Esophagus squamous epithelium (tissue), 5 donors: ENCODE data around the gene APOL4. TPM values are rescaled to one million over a fixed set of nuclear protein-coding genes. Genes with fewer than 3 reads are reported as not detected.
"Not testable (repeated sequence)": the region's sequence is repeated elsewhere in the genome, so short reads cannot be mapped to it uniquely, and the experiment has no call there.

Source experiments
- DNase-seq: peaks from one replicate; lab custom pipeline; 2025; lab: John Stamatoyannopoulos, UW
- H3K27ac ChIP-seq, 4 donors: fragments of 200-600 bp; sonication (generic); one replicate each; pipeline ENCODE4 v1.5.1; 2016 to 2019; ENCODE audit warnings: mild to moderate bottlenecking in 1 of 4
- H3K27me3 ChIP-seq, 4 donors: fragments of 200-600 bp; sonication (generic); 1 replicate in 3 of 4; 2 replicates in 1 of 4; pipeline versions ENCODE4 v1.5.1 to v1.6.0; 2017 to 2021; ENCODE audit warnings: antibody characterized with exemption in 1 of 4
- H3K36me3 ChIP-seq, 3 donors: fragments of 200-600 bp; sonication (generic); one replicate each; pipeline ENCODE4 v1.5.1; 2016 to 2019
- H3K4me1 ChIP-seq, 3 donors: fragments of 200-600 bp; sonication (generic); one replicate each; pipeline ENCODE4 v1.5.1; 2017 to 2019
- H3K4me3 ChIP-seq, 4 donors: fragments of 200-600 bp; sonication (generic); 1 replicate in 3 of 4; 2 replicates in 1 of 4; pipeline ENCODE4 v1.5.1; 2016 to 2019; ENCODE audit warnings: mild to moderate bottlenecking in 2 of 4, moderate library complexity in 1 of 4
- H3K9me3 ChIP-seq, 3 donors: fragments of 200-600 bp; sonication (generic); one replicate each; pipeline ENCODE4 v1.5.1; 2016 to 2019
- POLR2A ChIP-seq, 4 donors: fragments of 450-650 bp; IDR thresholded peaks; one replicate each; pipeline ENCODE4 v1.6.1; 2017; ENCODE audit warnings: antibody characterized with exemption in 4 of 4, mild to moderate bottlenecking in 4 of 4, moderate library complexity in 3 of 4
- WGBS, 2 donors: methylation state at CpG; one replicate each; pipeline ENCODE4 v1.1.5; 2018; 5-methylcytosine and 5-hydroxymethylcytosine counted together
- intact Hi-C: fragments of 100-400 bp; cut with DNase I; formaldehyde crosslinking; loops from one replicate; pipeline ENCODE4 v1.15.0; 2022
- total RNA-seq, 4 donors: library from RNA; depleted of rRNA; stranded (reverse); fragments of >200 nt; gene quantifications; one replicate each; pipeline ENCODE4 v1.1.0, GENCODE V29; 2016
- TF ChIP-seq, protein P1 (sequence below), 6 experiments: fragments of 450-650 bp in 4 of 6; fragments of 200-600 bp in 2 of 6; sonication (generic) in 2 of 6; IDR thresholded peaks; one replicate each; pipeline ENCODE4 v1.5.1; 2016 to 2019; ENCODE audit warnings: antibody characterized with exemption in 6 of 6, mild to moderate bottlenecking in 4 of 6, moderate library complexity in 4 of 6
- donor health status: DM: yes; HTN: yes; CAD: no.

APOL4 gene
- total RNA-seq, 4 donors from 2014 or later, result 0.45 to 10.3 (median 2.1) TPM

DNA sequence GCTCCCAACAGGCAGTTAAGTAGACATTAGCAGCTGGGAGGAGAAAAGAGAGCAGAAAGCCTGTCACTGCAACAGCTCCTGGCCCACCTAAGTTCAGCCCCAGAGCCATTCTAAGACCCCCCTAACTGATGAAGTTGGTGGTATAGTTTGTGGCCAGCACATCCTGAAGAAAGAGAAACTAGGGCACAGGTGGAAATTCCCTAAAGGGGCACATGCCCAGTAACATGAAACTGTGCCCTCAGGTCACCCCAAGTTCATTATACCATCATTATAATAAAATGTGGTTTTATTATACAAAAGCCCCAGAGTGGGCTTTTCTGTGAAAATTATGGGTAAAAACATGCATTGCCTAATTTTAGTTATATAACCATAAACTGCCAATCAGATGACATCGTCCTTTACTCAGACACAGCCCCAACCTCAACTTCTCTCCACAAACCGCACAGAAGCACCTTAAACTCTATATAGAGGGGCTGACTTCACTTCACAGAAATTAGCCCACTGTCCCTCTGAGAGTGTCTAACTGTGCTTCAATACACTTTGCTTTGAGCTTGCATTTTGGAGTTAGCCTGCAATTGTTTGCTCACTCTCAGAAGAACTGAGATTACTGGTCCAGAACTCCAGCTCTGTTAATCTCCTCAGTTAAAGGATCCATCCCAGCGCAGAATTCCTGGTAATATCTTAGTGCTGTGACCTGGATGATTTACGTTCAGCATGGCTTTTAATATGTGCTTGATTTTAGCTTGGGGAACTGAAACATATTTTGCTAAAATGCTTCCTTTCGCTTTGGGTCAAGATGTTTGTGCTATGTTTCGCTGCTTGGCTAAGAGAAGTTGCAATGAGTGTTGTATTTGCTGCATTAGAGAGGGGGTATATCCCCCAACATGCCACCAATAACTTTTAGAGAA lies 39.2 kb downstream of the APOL4 start:
- Histone ChIP-seq H3K9me3 (no peaks in the 10 kb centered on the region), H3K4me1 (peaks cover 21 to 77% (median 41%) of the 10 kb centered on the region in 3 donors), H3K27me3 (no peaks in the 10 kb centered on the region), H3K27ac (peak overlapping the region in 3 of 4 donors; percentile 19 to 95 (median 92)), H3K4me3 (no peak overlapping the region), H3K36me3 (no peaks in the 10 kb centered on the region)
- 50 to 80% methylated on average over 6 of the region's 6 CpGs for WGBS, 2 donors
- no peak for DNase-seq
- no peak for TF ChIP-seq POLR2A (IDR thresholded peaks at IDR 0.05)
- intact Hi-C loops, result no loop called here

DNA sequence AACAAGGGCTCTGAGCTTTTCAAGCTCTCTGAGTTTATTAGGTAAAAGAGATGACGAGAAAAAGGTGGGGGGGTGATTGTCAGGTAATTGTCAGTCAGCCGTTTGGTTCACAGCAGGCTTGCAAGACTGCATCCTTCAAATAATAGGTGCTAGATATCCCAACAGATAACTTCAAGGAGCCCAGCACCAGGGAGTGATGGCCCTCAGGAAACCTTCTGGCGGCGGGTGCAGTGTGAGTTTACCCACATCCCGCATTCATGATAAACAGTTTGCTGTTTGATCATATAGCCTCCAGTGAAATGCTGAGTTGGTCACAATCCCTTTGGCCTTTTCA lies 39.8 kb downstream of the APOL4 start:
- Histone ChIP-seq H3K27ac (peak overlapping the region in 3 of 4 donors; percentile 19 to 95 (median 92)), H3K4me1 (peaks cover 24 to 83% (median 44%) of the 10 kb centered on the region in 3 donors)
- H3K4me3 ChIP-seq, H3K9me3 ChIP-seq, intact Hi-C loops, H3K36me3 ChIP-seq, H3K27me3 ChIP-seq, DNase-seq: not testable (repeated sequence)
- 40 to 52% methylated on average over 5 of the region's 5 CpGs for WGBS, 2 donors

DNA sequence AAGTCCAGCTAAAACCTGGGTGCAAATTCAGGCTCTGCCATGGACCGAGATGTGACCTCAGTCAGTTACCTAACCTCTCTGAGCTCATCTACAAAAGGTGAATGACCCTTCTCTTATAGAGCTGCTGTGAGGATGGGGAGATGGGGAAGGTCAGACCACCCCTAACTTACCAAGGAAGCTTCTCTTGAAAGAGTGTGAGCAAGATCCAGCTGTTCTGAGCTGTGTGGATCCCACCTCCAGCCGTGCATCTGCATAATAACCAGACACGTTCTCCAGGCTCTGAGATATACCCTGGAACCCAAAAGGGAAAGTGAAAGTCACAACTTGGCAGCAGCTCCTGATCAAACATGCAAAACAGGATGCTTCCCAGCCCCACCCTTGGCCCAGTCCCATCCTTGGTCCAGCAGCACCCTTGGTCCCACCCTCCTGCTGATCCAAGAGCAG lies 41.1 kb downstream of the APOL4 start, which contains the start of gene APOL3:
TSS of gene APOL3 (minus strand) at position 257 of the 444 bp plus-strand sequence. CDS start 11,700 bp downstream, outside the sequence.
- Histone ChIP-seq H3K9me3 (no peaks in the 10 kb centered on the region), H3K4me3 (peak within 1 kb of the TSS; percentile 22 to 67 (median 44)), H3K27me3 (no peaks in the 10 kb centered on the region), H3K4me1 (peaks cover 37 to 93% (median 56%) of the 10 kb centered on the region in 3 donors), H3K27ac (peak within 1 kb of the TSS; percentile 77 to 95 (median 92)), H3K36me3 (no peaks in the 10 kb centered on the region)
- whole genome bisulfite sequencing, 2 donors, result 0% methylated on average over 2 of the region's 3 CpGs; no CpG with 5 or more reads in 1 of the 2 donors
- intact Hi-C loops, result no loop called here
- TF ChIP-seq POLR2A (IDR thresholded peaks at IDR 0.05), result peak in 3 of 4 donors; percentile 41 to 75 (median 69)
- TF ChIP-seq, protein P1, sequence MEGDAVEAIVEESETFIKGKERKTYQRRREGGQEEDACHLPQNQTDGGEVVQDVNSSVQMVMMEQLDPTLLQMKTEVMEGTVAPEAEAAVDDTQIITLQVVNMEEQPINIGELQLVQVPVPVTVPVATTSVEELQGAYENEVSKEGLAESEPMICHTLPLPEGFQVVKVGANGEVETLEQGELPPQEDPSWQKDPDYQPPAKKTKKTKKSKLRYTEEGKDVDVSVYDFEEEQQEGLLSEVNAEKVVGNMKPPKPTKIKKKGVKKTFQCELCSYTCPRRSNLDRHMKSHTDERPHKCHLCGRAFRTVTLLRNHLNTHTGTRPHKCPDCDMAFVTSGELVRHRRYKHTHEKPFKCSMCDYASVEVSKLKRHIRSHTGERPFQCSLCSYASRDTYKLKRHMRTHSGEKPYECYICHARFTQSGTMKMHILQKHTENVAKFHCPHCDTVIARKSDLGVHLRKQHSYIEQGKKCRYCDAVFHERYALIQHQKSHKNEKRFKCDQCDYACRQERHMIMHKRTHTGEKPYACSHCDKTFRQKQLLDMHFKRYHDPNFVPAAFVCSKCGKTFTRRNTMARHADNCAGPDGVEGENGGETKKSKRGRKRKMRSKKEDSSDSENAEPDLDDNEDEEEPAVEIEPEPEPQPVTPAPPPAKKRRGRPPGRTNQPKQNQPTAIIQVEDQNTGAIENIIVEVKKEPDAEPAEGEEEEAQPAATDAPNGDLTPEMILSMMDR (IDR thresholded peaks at IDR 0.05), result no peak
- no peak for DNase-seq

DNA sequence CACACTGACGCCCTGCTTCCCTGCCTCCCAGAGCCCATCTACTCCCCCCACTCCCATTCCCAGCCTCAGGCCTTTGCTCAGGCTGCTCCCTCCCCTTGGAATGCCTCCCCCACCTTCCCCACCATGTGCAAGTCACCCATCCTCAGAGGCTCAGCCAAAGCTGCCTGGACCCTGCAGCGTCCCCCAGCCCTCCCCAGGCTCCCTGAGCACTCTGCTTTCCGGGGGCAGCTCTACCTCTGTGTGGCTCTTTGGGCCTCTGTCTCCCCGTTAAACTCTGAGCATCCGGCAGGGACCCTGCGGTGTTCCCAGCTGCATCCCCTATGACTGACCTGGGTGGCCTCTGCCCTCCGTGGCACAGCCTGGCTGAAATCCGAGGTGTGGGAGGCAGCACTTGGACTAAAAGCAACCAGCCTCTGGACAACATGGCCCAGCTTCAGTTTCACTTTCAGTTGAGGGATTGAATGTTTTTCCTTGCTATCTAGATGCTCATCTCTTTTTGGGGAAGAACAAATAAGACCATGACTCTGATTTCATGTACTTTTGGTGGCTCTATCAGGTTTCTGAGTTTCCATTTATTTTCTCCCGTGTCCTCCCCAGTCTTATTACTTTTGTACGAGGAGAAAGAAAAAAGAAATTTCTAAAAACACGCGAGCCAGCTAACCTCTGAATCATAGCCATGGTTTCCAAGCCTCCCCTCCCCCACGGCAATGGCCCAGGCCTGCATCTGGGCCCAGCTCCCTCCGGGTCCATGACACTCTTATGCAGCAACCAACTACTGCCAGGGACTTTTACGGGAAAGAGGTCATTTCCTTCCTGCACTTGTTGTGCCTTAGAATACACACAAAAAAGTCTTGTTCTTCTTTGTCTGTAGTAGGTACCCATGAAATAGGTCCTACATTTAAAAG lies 44.8 kb downstream of the APOL4 start:
- H3K27ac ChIP-seq, result peak overlapping the region; percentile 89 to 96 (median 92)
- intact Hi-C loops, result loop anchor here (10.0 kb wide), 1 partner anchor 68 kb away; no protein-coding TSS in a partner anchor
- peak in 1 of 4 donors; percentile 49 for TF ChIP-seq POLR2A (IDR thresholded peaks at IDR 0.05)
- TF ChIP-seq, protein P1 (IDR thresholded peaks at IDR 0.05), result no peak
- H3K9me3 ChIP-seq, result no peaks in the 10 kb centered on the region
- H3K4me3 ChIP-seq, result peak overlapping the region; percentile 35 to 67 (median 46)
- WGBS, 2 donors, result 8% methylated on average over 11 to 15 of the region's 15 CpGs
- peaks cover 46 to 96% (median 63%) of the 10 kb centered on the region in 3 donors for H3K4me1 ChIP-seq
- H3K27me3 ChIP-seq, result no peaks in the 10 kb centered on the region
- H3K36me3 ChIP-seq, result no peaks in the 10 kb centered on the region
- peak; percentile 11 for DNase-seq

DNA sequence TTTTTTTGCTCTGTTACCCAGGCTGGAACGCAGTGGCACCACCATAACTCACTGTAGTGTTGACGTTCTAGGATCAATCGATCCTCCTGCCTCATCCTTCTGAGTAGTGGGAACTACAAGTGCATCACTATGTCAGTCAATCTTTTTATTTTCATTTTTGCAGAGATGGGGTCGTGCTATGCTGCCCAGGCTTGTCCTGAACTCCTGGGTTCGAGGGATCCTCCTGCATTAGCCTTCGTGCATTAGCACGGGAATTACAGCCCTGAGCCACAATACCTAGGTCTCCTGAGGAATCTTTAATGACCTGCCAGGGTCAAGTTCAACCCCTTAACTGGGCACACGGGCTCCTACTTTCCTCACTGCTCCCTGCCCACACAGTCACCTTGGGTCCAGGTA lies 45.5 kb downstream of the APOL4 start:
- TF ChIP-seq, protein P1 (IDR thresholded peaks at IDR 0.05), result no peak
- no peak for TF ChIP-seq POLR2A (IDR thresholded peaks at IDR 0.05)
- H3K36me3 ChIP-seq, result no peaks in the 10 kb centered on the region
- intact Hi-C loops, result loop anchor here (10.0 kb wide), 1 partner anchor 69 kb away; no protein-coding TSS in a partner anchor
- no peak for DNase-seq
- no peaks in the 10 kb centered on the region for H3K9me3 ChIP-seq
- H3K27me3 ChIP-seq, result no peaks in the 10 kb centered on the region
- 43 to 48% methylated on average over 8 of the region's 8 CpGs for WGBS, 2 donors
- peaks cover 46 to 94% (median 67%) of the 10 kb centered on the region in 3 donors for H3K4me1 ChIP-seq
- H3K27ac ChIP-seq, result peak overlapping the region; percentile 89 to 96 (median 92)
- H3K4me3 ChIP-seq, result peak overlapping the region; percentile 35 to 67 (median 46)
